ENCODE measurements around the gene LRP1B.

DNA sequence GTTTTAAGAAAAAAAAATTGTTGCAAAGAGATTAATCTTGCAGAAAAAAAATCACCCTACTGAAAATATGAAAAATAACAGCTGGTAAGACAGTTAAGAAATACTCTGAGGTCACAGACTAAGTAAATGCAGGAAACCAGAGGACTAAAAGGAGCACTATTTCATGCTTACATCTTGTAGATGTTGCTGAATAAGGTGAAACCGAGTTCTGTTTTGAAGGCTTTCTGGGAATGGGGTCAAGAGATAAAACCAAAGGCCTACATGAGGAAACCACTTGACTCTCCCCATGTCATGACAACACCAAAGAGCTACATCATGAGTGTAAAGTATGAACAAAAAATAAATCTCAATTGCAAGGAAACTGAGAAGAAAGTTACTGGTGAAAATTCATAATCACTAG lies 197.6 kb downstream of the LRP1B start:
- TF ChIP-seq, protein P1, sequence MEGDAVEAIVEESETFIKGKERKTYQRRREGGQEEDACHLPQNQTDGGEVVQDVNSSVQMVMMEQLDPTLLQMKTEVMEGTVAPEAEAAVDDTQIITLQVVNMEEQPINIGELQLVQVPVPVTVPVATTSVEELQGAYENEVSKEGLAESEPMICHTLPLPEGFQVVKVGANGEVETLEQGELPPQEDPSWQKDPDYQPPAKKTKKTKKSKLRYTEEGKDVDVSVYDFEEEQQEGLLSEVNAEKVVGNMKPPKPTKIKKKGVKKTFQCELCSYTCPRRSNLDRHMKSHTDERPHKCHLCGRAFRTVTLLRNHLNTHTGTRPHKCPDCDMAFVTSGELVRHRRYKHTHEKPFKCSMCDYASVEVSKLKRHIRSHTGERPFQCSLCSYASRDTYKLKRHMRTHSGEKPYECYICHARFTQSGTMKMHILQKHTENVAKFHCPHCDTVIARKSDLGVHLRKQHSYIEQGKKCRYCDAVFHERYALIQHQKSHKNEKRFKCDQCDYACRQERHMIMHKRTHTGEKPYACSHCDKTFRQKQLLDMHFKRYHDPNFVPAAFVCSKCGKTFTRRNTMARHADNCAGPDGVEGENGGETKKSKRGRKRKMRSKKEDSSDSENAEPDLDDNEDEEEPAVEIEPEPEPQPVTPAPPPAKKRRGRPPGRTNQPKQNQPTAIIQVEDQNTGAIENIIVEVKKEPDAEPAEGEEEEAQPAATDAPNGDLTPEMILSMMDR (IDR thresholded peaks at IDR 0.05), result no peak
- no peak for TF ChIP-seq EZH2 (IDR thresholded peaks at IDR 0.05; ENCODE audit: borderline replicate concordance, insufficient read depth, low read depth, low read length, poor library complexity, severe bottlenecking)
